GM10248 (cell line): ENCODE data around the gene RASA1.

Experiments
- CTCF ChIA-PET: fragments of 300-600 bp; sonication (Branson Sonifier 250); formaldehyde crosslinking; extraction: SDS; loops from one replicate; lab custom pipeline; 2021; ENCODE audit warnings: antibody characterized with exemption; lab: Yijun Ruan, JAX
- POLR2A ChIA-PET: fragments of 350-650 bp; sonication (Branson Sonifier 250); formaldehyde crosslinking; extraction: SDS; loops from one replicate; lab custom pipeline; 2020; ENCODE audit warnings: antibody characterized with exemption; lab: Yijun Ruan, JAX
- DNase-seq: peaks from one replicate; pipeline ENCODE4 v3.0.0; 2012; ENCODE audit errors: extremely low spot score
- CTCF ChIP-seq: IDR thresholded peaks from 2 replicates; pipeline ENCODE4 v1.5.1; 2012; ENCODE audit warnings: mild to moderate bottlenecking, low read depth; ENCODE audit errors: extremely low read depth, missing control alignments, control extremely low read depth

RASA1 gene

GRCh38 chr5:87360132-87360531 is 92.4 kb downstream of the RASA1 start:
- ChIA-PET POLR2A (no interaction called here), CTCF (interaction anchor here (1.0 kb wide), 1 partner anchor 10 kb away, joined by 4 read pairs; no protein-coding TSS in a partner anchor)
- TF ChIP-seq CTCF = no peak
- no peak for DNase-seq

- CTCF ChIA-PET = no interaction called here
- TF ChIP-seq CTCF = no peak
- DNase-seq = no peak
- POLR2A ChIA-PET = no interaction called here
These were observed 93.4 kb downstream of the RASA1 start for GRCh38 chr5:87361031-87361445.

- ChIA-PET POLR2A (no interaction called here), CTCF (interaction anchor here (0.7 to 0.8 kb wide), 2 partner anchors 12 to 19 kb away, joined by 3 read pairs; no protein-coding TSS in a partner anchor)
These were observed 94.0 kb downstream of the RASA1 start for GRCh38 chr5:87361536-87362213.

GRCh38 chr5:87367243-87367642 is 99.6 kb downstream of the RASA1 start:
- ChIA-PET POLR2A (no interaction called here), CTCF (no interaction called here)
- DNase-seq = no peak
- TF ChIP-seq CTCF = no peak

More at GRCh38 chr5:87361536-87362213, 94.0 kb downstream of the RASA1 start:
- no peak for DNase-seq
- TF ChIP-seq CTCF = no peak

GRCh38 chr5:87368601-87369000 is 100.9 kb downstream of the RASA1 start:
- no peak for TF ChIP-seq CTCF
- CTCF ChIA-PET = interaction anchor here (0.7 to 1.5 kb wide), 3 partner anchors 11 to 32 kb away, joined by 3 to 4 read pairs (median 3); no protein-coding TSS in a partner anchor
- POLR2A ChIA-PET = no interaction called here
- DNase-seq = no peak

GRCh38 chr5:87369431-87369830 is 101.7 kb downstream of the RASA1 start:
- ChIA-PET CTCF (interaction anchor here (0.7 to 1.7 kb wide), 5 partner anchors 10 to 31 kb away, joined by 3 to 6 read pairs (median 4); no protein-coding TSS in a partner anchor), POLR2A (no interaction called here)
- TF ChIP-seq CTCF = no peak
- no peak for DNase-seq
